SK-N-SH treated with all-trans-retinoic acid at 6 μM for 48 hours (cell line): ENCODE results near the gene GBX1.

ENCODE experiments used
- ATAC-seq: fragments of 200-7000 bp; cut with Tn5 transposase; 3 replicates; pipeline ENCODE4 v1.9.1; 2020; ENCODE audit warnings: mild to moderate bottlenecking, moderate library complexity
- BACH2 ChIP-seq: fragments of 250-450 bp; sonication (Bioruptor Pico); IDR thresholded peaks from 2 replicates; pipeline ENCODE4 v1.9.0; 2021; ENCODE audit warnings: mild to moderate bottlenecking, borderline replicate concordance
- CSDC2 ChIP-seq: fragments of 250-450 bp; sonication (Bioruptor Pico); IDR thresholded peaks from 2 replicates; pipeline ENCODE4 v1.5.0; 2020; ENCODE audit warnings: mild to moderate bottlenecking, moderate library complexity
- CSRNP3 ChIP-seq: fragments of 250-450 bp; sonication (Bioruptor Pico); IDR thresholded peaks from 2 replicates; pipeline ENCODE4 v1.5.1; 2021; ENCODE audit warnings: mild to moderate bottlenecking, moderate library complexity
- ESRRG ChIP-seq: fragments of 250-450 bp; sonication (Bioruptor Pico); IDR thresholded peaks from 2 replicates; pipeline ENCODE4 v1.6.1; 2021; ENCODE audit warnings: mild to moderate bottlenecking
- GLIS3 ChIP-seq: fragments of 250-450 bp; sonication (Bioruptor Pico); IDR thresholded peaks from 2 replicates; pipeline ENCODE4 v1.5.0; 2020; ENCODE audit warnings: mild to moderate bottlenecking, moderate library complexity
- ISL1 ChIP-seq: fragments of 250-450 bp; sonication (Bioruptor Pico); IDR thresholded peaks from 2 replicates; pipeline ENCODE4 v2.1.2; 2022; ENCODE audit warnings: mild to moderate bottlenecking, moderate library complexity
- OSR1 ChIP-seq: fragments of 250-450 bp; sonication (Bioruptor Pico); IDR thresholded peaks from 2 replicates; pipeline ENCODE4 v1.8.0; 2022; ENCODE audit warnings: moderate library complexity, mild to moderate bottlenecking, inconsistent platforms
- PATZ1 ChIP-seq: fragments of 250-450 bp; sonication (Bioruptor Pico); IDR thresholded peaks from 2 replicates; pipeline ENCODE4 v1.8.0; 2020; ENCODE audit warnings: mild to moderate bottlenecking, moderate library complexity, borderline replicate concordance
- POU6F1 ChIP-seq: fragments of 250-450 bp; sonication (Bioruptor Pico); IDR thresholded peaks from 2 replicates; pipeline ENCODE4 v1.8.0; 2021; ENCODE audit warnings: low read depth, mild to moderate bottlenecking, moderate library complexity, borderline replicate concordance
- PPARA ChIP-seq: fragments of 250-450 bp; sonication (Bioruptor Pico); IDR thresholded peaks from 2 replicates; pipeline ENCODE4 v1.5.0; 2020; ENCODE audit warnings: mild to moderate bottlenecking, borderline replicate concordance
- RARB ChIP-seq: fragments of 250-450 bp; sonication (Bioruptor Pico); IDR thresholded peaks from 2 replicates; pipeline ENCODE4 v1.8.0; 2021; ENCODE audit warnings: mild to moderate bottlenecking, moderate library complexity
- SNAI2 ChIP-seq: fragments of 250-450 bp; sonication (Bioruptor Pico); IDR thresholded peaks from 2 replicates; pipeline ENCODE4 v1.5.0; 2020; ENCODE audit warnings: mild to moderate bottlenecking, moderate library complexity
- TCF4 ChIP-seq: fragments of 250-450 bp; sonication (Bioruptor Pico); IDR thresholded peaks from 2 replicates; pipeline ENCODE4 v1.8.0; 2021; ENCODE audit warnings: mild to moderate bottlenecking, moderate library complexity, borderline replicate concordance
- TOX ChIP-seq: fragments of 250-450 bp; sonication (Bioruptor Pico); IDR thresholded peaks from 2 replicates; pipeline ENCODE4 v1.8.0; 2021; ENCODE audit warnings: mild to moderate bottlenecking, moderate library complexity, borderline replicate concordance
- TSHZ2 ChIP-seq: fragments of 250-450 bp; sonication (Bioruptor Pico); IDR thresholded peaks from 2 replicates; pipeline ENCODE4 v1.5.0; 2020; ENCODE audit warnings: mild to moderate bottlenecking, moderate library complexity
- ZC3H10 ChIP-seq: fragments of 250-450 bp; sonication (Bioruptor Pico); IDR thresholded peaks from 2 replicates; pipeline ENCODE4 v1.5.1; 2021; ENCODE audit warnings: mild to moderate bottlenecking, moderate library complexity
- ZFP3 ChIP-seq: fragments of 250-450 bp; sonication (Bioruptor Pico); IDR thresholded peaks from 2 replicates; pipeline ENCODE4 v1.5.0; 2020; ENCODE audit warnings: mild to moderate bottlenecking, moderate library complexity
- ZFP30 ChIP-seq: fragments of 450-650 bp; formaldehyde crosslinking; IDR thresholded peaks from 2 replicates; pipeline ENCODE4 v1.5.0; 2022; ENCODE audit warnings: mild to moderate bottlenecking, moderate library complexity
- ZNF565 ChIP-seq: fragments of 450-650 bp; formaldehyde crosslinking; conservative IDR thresholded peaks from 2 replicates; pipeline ENCODE4 v1.5.0; 2020; ENCODE audit warnings: low read depth, mild to moderate bottlenecking, moderate library complexity
- ZNF70 ChIP-seq: fragments of 450-650 bp; formaldehyde crosslinking; IDR thresholded peaks from 2 replicates; pipeline ENCODE4 v1.5.0; 2020; ENCODE audit warnings: mild to moderate bottlenecking, moderate library complexity
- ZNF8 ChIP-seq: fragments of 450-650 bp; formaldehyde crosslinking; IDR thresholded peaks from 2 replicates; pipeline ENCODE4 v1.5.0; 2020; ENCODE audit warnings: mild to moderate bottlenecking, moderate library complexity

GBX1 gene

GRCh38 chr7:151102991-151103390 is 64.5 kb downstream of the GBX1 start:
- TF ChIP-seq ISL1 (CRISPR knock-in tag) (no peak), ZC3H10 (CRISPR knock-in tag) (no peak), TCF4 (CRISPR knock-in tag) (no peak), SNAI2 (CRISPR knock-in tag) (no peak), GLIS3 (CRISPR knock-in tag) (no peak), RARB (CRISPR knock-in tag) (no peak), ZNF8 (CRISPR knock-in tag) (no peak), POU6F1 (CRISPR knock-in tag) (no peak), ZNF70 (no peak), ZNF565 (no peak), CSRNP3 (CRISPR knock-in tag) (no peak), ZFP30 (CRISPR knock-in tag) (no peak), ZFP3 (no peak), TOX (no peak), PPARA (CRISPR knock-in tag) (no peak), OSR1 (CRISPR knock-in tag) (no peak)
- ATAC-seq, result no peak

GRCh38 chr7:151101621-151102396 is 65.7 kb downstream of the GBX1 start:
- ATAC-seq, result no peak
- no peak for TF ChIP-seq BACH2 (CRISPR knock-in tag)
- TF ChIP-seq RARB (CRISPR knock-in tag), result no peak
- no peak for TF ChIP-seq PPARA (CRISPR knock-in tag)
- no peak for TF ChIP-seq ZFP3
- no peak for TF ChIP-seq ZNF70
- no peak for TF ChIP-seq OSR1 (CRISPR knock-in tag)
- TF ChIP-seq CSRNP3 (CRISPR knock-in tag), result no peak
- TF ChIP-seq CSDC2 (CRISPR knock-in tag), result no peak
- no peak for TF ChIP-seq GLIS3 (CRISPR knock-in tag)
- TF ChIP-seq TSHZ2 (CRISPR knock-in tag), result no peak
- TF ChIP-seq POU6F1 (CRISPR knock-in tag), result no peak
- no peak for TF ChIP-seq SNAI2 (CRISPR knock-in tag)
- TF ChIP-seq ZNF8 (CRISPR knock-in tag), result no peak
- TF ChIP-seq ESRRG (CRISPR knock-in tag), result no peak
- no peak for TF ChIP-seq ZC3H10 (CRISPR knock-in tag)
- TF ChIP-seq ZNF565, result no peak
- TF ChIP-seq PATZ1 (CRISPR knock-in tag), result no peak
